Left lung (tissue), 10 donors: ENCODE measurements around the gene RAB40C. TPM values are rescaled to one million over a fixed set of nuclear protein-coding genes. Genes with fewer than 3 reads are reported as not detected.

Experiments
- ATAC-seq: fragments of 200-7000 bp; cut with Tn5 transposase; one replicate; pipeline ENCODE4 v1.9.1; 2020; ENCODE audit warnings: moderate library complexity
- DNase-seq, 4 donors: peaks; one replicate each; pipeline ENCODE4 v3.0.0-alpha.2; 2013 to 2020
- H3K27ac ChIP-seq, 2 donors: fragments of 200-600 bp; sonication (generic) in 1 of 2; one replicate each; pipeline versions ENCODE4 v1.5.0 to v1.8.0; 2020 to 2021
- H3K27me3 ChIP-seq, 2 donors: fragments of 200-600 bp; sonication (generic) in 1 of 2; one replicate each; pipeline versions ENCODE4 v1.5.0 to v1.8.0; 2020 to 2021
- H3K36me3 ChIP-seq, 2 donors: fragments of 200-600 bp; sonication (generic) in 1 of 2; one replicate each; pipeline versions ENCODE4 v1.5.0 to v1.8.0; 2020 to 2021
- H3K4me1 ChIP-seq, 2 donors: fragments of 200-600 bp; one replicate each; pipeline ENCODE4 v1.8.0; 2021
- H3K4me3 ChIP-seq, 2 donors: fragments of 200-600 bp; sonication (generic) in 1 of 2; one replicate each; pipeline versions ENCODE4 v1.5.0 to v1.8.0; 2020 to 2021; ENCODE audit warnings: mild to moderate bottlenecking in 1 of 2
- H3K9me3 ChIP-seq, 2 donors: fragments of 200-600 bp; sonication (generic) in 1 of 2; one replicate each; pipeline versions ENCODE4 v1.5.0 to v1.8.0; 2020 to 2021
- CTCF ChIP-seq, 2 donors: fragments of 200-600 bp; sonication (generic) in 1 of 2; IDR thresholded peaks; one replicate each; pipeline versions ENCODE4 v1.5.0 to v1.8.0; 2021; ENCODE audit warnings: antibody characterized with exemption in 2 of 2
- intact Hi-C, 2 donors: fragments of 100-400 bp; cut with DNase I; formaldehyde crosslinking; loops; one replicate each; pipeline versions ENCODE4 v1.11.2 to v1.14.2; 2022
- polyA plus RNA-seq, 6 donors: library from polyadenylated mRNA; unstranded; fragments of 120-200 nt; gene quantifications; one replicate each; pipeline ENCODE4 v1.2.1, GENCODE V29; 2013; ENCODE audit not compliant: insufficient read length in 6 of 6
- total RNA-seq, 2 donors: library from RNA; stranded (reverse); fragmentation: NEBNext Ultra II Directional; extraction: Animal tissue kit (Norgen Biotek cat#: 25700); gene quantifications; one replicate each; pipeline ENCODE4 v1.2.1, GENCODE V29; 2021
- donor health status: DM: no; HTN: yes; CAD: no.
- donor health status: DM: no; HTN: no; CAD: no.

The RAB40C gene
- total and polyA plus RNA-seq, 8 donors, result 17.6 to 32.9 (median 25.9) TPM

GRCh38 chr16:660459-661183, 70.8 kb downstream of the RAB40C start:
- H3K27me3 ChIP-seq, result no peaks in the 10 kb centered on the region
- intact Hi-C loops, result loop anchor here in 1 of 2 donors (5.0 kb wide), 1 partner anchor 83 kb away; no protein-coding TSS in a partner anchor
- peak overlapping the region in 1 of 2 donors; percentile 26 for H3K4me3 ChIP-seq
- H3K4me1 ChIP-seq, result peaks cover 3 to 17% of the 10 kb centered on the region in 2 donors
- DNase-seq, result peak in 3 of 4 donors; percentile 74 to 95 (median 91)
- peak; percentile 94 for ATAC-seq
- H3K27ac ChIP-seq, result peak overlapping the region; percentile 44 to 58
- TF ChIP-seq CTCF (IDR thresholded peaks at IDR 0.05), result peak; percentile 31 to 76
- peaks cover 0 to 37% of the 10 kb centered on the region in 2 donors for H3K36me3 ChIP-seq
- no peaks in the 10 kb centered on the region for H3K9me3 ChIP-seq

GRCh38 chr16:661184-661821, 71.4 kb downstream of the RAB40C start:
- ATAC-seq (no peak), DNase-seq (no peak)
- peak overlapping the region; percentile 19 to 55 for H3K27ac ChIP-seq
- H3K27me3 ChIP-seq, result no peaks in the 10 kb centered on the region
- intact Hi-C loops, result loop anchor here in 1 of 2 donors (5.0 kb wide), 1 partner anchor 84 kb away; no protein-coding TSS in a partner anchor
- peaks cover 0 to 30% of the 10 kb centered on the region in 2 donors for H3K36me3 ChIP-seq
- no peaks in the 10 kb centered on the region for H3K9me3 ChIP-seq
- no peak overlapping the region for H3K4me3 ChIP-seq
- TF ChIP-seq CTCF (IDR thresholded peaks at IDR 0.05), result no peak
- peaks cover 3 to 17% of the 10 kb centered on the region in 2 donors for H3K4me1 ChIP-seq

- peaks cover 3 to 17% of the 10 kb centered on the region in 2 donors for H3K4me1 ChIP-seq
- no peak for TF ChIP-seq CTCF (IDR thresholded peaks at IDR 0.05)
- no peak overlapping the region for H3K27ac ChIP-seq
- intact Hi-C loops, result loop anchor here in 1 of 2 donors (5.0 kb wide), 1 partner anchor 85 kb away; no protein-coding TSS in a partner anchor
- no peaks in the 10 kb centered on the region for H3K9me3 ChIP-seq
- DNase-seq (no peak), ATAC-seq (no peak)
- H3K4me3 ChIP-seq, result no peak overlapping the region
- peaks cover 0 to 22% of the 10 kb centered on the region in 2 donors for H3K36me3 ChIP-seq
- H3K27me3 ChIP-seq, result no peaks in the 10 kb centered on the region
Measured at GRCh38 chr16:662095-662494, 72.2 kb downstream of the RAB40C start.

GRCh38 chr16:662597-662996, 72.7 kb downstream of the RAB40C start:
- ATAC-seq (no peak), DNase-seq (no peak)
- intact Hi-C loops, result loop anchor here in 1 of 2 donors (5.0 kb wide), 1 partner anchor 85 kb away; no protein-coding TSS in a partner anchor

More at GRCh38 chr16:662597-662996, 72.7 kb downstream of the RAB40C start:
- no peak for TF ChIP-seq CTCF (IDR thresholded peaks at IDR 0.05)
- Histone ChIP-seq H3K36me3 (peaks cover 0 to 18% of the 10 kb centered on the region in 2 donors), H3K4me1 (peaks cover 3 to 21% of the 10 kb centered on the region in 2 donors), H3K4me3 (no peak overlapping the region), H3K27me3 (no peaks in the 10 kb centered on the region), H3K27ac (no peak overlapping the region), H3K9me3 (no peaks in the 10 kb centered on the region)
